ENCODE results near the gene RHBDD2. TPM values are rescaled to one million over a fixed set of nuclear protein-coding genes. Genes with fewer than 3 reads are reported as not detected.

RHBDD2 gene
- polyA plus RNA-seq, 1 of the 3 experiments (the other 2 are of a cell fraction), result 77.6 TPM

DNA sequence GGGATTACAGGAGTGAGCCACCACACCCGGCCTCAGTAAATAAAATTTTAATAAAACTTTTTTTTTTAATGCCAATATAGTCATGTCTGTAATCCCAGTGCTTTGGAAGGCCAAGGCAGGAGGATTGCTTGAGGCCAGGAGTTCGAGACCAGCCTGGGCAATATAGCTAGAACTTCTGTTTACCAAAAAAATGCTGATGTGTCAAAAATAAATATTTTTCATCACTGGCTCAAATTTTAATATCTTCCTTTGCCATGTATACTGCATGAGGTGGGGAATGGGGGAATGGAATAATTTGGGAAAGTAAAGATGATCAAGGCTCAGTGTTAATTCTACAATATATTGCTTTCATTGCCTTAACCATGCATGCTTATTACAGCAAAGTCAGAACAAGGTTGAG, 10.7 kb upstream of the RHBDD2 start:
- Histone ChIP-seq H3K9ac (no peak overlapping the region), H3K27me3 (ENCODE audit: insufficient read depth) (no peaks in the 10 kb centered on the region), H3K79me2 (ENCODE audit: insufficient read depth) (no peaks in the 10 kb centered on the region), H3K36me3 (replicated peaks in 1 of 2; ENCODE audit: control insufficient read depth in 1 of 2, insufficient read depth in 2 of 2, low read length in 1 of 2) (no peaks in the 10 kb centered on the region), H3K9me2 (no peaks in the 10 kb centered on the region), H3K4me2 (no peak overlapping the region), H3K4me3 (ENCODE audit: low read depth in 2 of 2, low read length in 1 of 2) (no peak overlapping the region), H3K9me3 (no peaks in the 10 kb centered on the region), H2AFZ (ENCODE audit: low read depth) (no peak overlapping the region), H3K4me1 (ENCODE audit: control insufficient read depth in 1 of 2, insufficient read depth in 2 of 2, low read depth in 1 of 2, low read length in 1 of 2) (peaks cover 6 to 10% of the 10 kb centered on the region in 2 experiments; a peak in 2 of 4 replicates), H3F3A (replicated peaks; ENCODE audit: insufficient read depth) (peaks cover 16% of the 10 kb centered on the region), H3K27ac (ENCODE audit: low read depth in 2 of 2, low read length in 1 of 2) (no peak overlapping the region), H4K20me1 (ENCODE audit: insufficient read depth) (no peaks in the 10 kb centered on the region)
- CTCF ChIA-PET, result interaction anchor here (9.0 kb wide), 1 partner anchor 155 kb away, joined by 305 read pairs; no protein-coding TSS in a partner anchor
- POLR2A ChIA-PET, result no interaction called here
- WGBS (ENCODE audit: low lambda C conversion rate), result 85% methylated on average over 2 of the region's 2 CpGs
- no peak for DNase-seq
- no peak for TF ChIP-seq NFIC (IDR thresholded peaks at IDR 0.05; ENCODE audit: borderline replicate concordance)
- TF ChIP-seq CHD2 (IDR thresholded peaks at IDR 0.05; ENCODE audit: low read length, partially characterized antibody), result no peak
- TF ChIP-seq, protein P1, sequence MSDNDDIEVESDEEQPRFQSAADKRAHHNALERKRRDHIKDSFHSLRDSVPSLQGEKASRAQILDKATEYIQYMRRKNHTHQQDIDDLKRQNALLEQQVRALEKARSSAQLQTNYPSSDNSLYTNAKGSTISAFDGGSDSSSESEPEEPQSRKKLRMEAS (IDR thresholded peaks at IDR 0.05; ENCODE audit: low read depth), result no peak
- TF ChIP-seq FOXM1 (IDR thresholded peaks at IDR 0.05; ENCODE audit: low read depth), result no peak
- no peak for TF ChIP-seq MEF2A (IDR thresholded peaks at IDR 0.05; ENCODE audit: borderline replicate concordance, low read depth)
- TF ChIP-seq RAD21 (IDR thresholded peaks at IDR 0.05; ENCODE audit: low read length), result no peak
- no peak for TF ChIP-seq EP300 (IDR thresholded peaks at IDR 0.05; ENCODE audit: borderline replicate concordance in 1 of 2, low read depth in 1 of 2, low read length in 1 of 2)
- no peak for TF ChIP-seq SIN3A (IDR thresholded peaks at IDR 0.05; ENCODE audit: borderline replicate concordance, low read depth, low read length)
- TF ChIP-seq, protein P2, sequence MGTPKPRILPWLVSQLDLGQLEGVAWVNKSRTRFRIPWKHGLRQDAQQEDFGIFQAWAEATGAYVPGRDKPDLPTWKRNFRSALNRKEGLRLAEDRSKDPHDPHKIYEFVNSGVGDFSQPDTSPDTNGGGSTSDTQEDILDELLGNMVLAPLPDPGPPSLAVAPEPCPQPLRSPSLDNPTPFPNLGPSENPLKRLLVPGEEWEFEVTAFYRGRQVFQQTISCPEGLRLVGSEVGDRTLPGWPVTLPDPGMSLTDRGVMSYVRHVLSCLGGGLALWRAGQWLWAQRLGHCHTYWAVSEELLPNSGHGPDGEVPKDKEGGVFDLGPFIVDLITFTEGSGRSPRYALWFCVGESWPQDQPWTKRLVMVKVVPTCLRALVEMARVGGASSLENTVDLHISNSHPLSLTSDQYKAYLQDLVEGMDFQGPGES (IDR thresholded peaks at IDR 0.05; ENCODE audit: low read depth, low read length), result no peak
- no peak for TF ChIP-seq SMC3 (IDR thresholded peaks at IDR 0.05; ENCODE audit: low read depth, low read length)
- TF ChIP-seq, protein P3, sequence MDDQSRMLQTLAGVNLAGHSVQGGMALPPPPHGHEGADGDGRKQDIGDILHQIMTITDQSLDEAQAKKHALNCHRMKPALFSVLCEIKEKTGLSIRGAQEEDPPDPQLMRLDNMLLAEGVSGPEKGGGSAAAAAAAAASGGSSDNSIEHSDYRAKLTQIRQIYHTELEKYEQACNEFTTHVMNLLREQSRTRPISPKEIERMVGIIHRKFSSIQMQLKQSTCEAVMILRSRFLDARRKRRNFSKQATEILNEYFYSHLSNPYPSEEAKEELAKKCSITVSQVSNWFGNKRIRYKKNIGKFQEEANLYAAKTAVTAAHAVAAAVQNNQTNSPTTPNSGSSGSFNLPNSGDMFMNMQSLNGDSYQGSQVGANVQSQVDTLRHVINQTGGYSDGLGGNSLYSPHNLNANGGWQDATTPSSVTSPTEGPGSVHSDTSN (IDR thresholded peaks at IDR 0.05), result no peak
- TF ChIP-seq, protein P4, sequence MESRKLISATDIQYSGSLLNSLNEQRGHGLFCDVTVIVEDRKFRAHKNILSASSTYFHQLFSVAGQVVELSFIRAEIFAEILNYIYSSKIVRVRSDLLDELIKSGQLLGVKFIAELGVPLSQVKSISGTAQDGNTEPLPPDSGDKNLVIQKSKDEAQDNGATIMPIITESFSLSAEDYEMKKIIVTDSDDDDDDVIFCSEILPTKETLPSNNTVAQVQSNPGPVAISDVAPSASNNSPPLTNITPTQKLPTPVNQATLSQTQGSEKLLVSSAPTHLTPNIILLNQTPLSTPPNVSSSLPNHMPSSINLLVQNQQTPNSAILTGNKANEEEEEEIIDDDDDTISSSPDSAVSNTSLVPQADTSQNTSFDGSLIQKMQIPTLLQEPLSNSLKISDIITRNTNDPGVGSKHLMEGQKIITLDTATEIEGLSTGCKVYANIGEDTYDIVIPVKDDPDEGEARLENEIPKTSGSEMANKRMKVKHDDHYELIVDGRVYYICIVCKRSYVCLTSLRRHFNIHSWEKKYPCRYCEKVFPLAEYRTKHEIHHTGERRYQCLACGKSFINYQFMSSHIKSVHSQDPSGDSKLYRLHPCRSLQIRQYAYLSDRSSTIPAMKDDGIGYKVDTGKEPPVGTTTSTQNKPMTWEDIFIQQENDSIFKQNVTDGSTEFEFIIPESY (IDR thresholded peaks at IDR 0.05; ENCODE audit: borderline replicate concordance, low read depth), result no peak
- TF ChIP-seq YY1 (IDR thresholded peaks at IDR 0.05; ENCODE audit: low read depth), result no peak
- TF ChIP-seq FOSL2 (IDR thresholded peaks at IDR 0.05; ENCODE audit: borderline replicate concordance, low read depth), result no peak
